Measurements from ENCODE around the gene COG3.
A peak's percentile ranks its signal among the peaks of the same experiment; 100 is the strongest.

Gene COG3

GRCh38 chr13:45447050-45447661 is 17.6 kb upstream of the COG3 start:
- DNase-seq = no peak

GRCh38 chr13:45448965-45449559 is 15.7 kb upstream of the COG3 start:
- DNase-seq = no peak

GRCh38 chr13:45451282-45451681 is 13.5 kb upstream of the COG3 start:
- no peak for DNase-seq

GRCh38 chr13:45454204-45454603 is 10.5 kb upstream of the COG3 start:
- no peak for DNase-seq

- DNase-seq = no peak
Measured at GRCh38 chr13:45456196-45456972, 8.4 kb upstream of the COG3 start.

GRCh38 chr13:45464141-45464686 is 525 bp upstream of the COG3 start:
- DNase-seq = peak; percentile 7

GRCh38 chr13:45466359-45466758 is 1.6 kb downstream of the COG3 start:
- no peak for DNase-seq

GRCh38 chr13:45468635-45469034 is 3.9 kb downstream of the COG3 start:
- no peak for DNase-seq

- DNase-seq = no peak
Measured at GRCh38 chr13:45472171-45472705, 7.5 kb downstream of the COG3 start.

- peak; percentile 32 for DNase-seq
Measured at GRCh38 chr13:45473627-45474026, 8.9 kb downstream of the COG3 start.

- no peak for DNase-seq
Measured at GRCh38 chr13:45474584-45475454, 10.1 kb downstream of the COG3 start.

- no peak for DNase-seq
Measured at GRCh38 chr13:45479661-45480060, 14.9 kb downstream of the COG3 start.

- DNase-seq = no peak
Measured at GRCh38 chr13:45481688-45482087, 16.9 kb downstream of the COG3 start.

GRCh38 chr13:45482571-45483173 is 17.9 kb downstream of the COG3 start:
- DNase-seq = no peak

GRCh38 chr13:45487604-45488003 is 22.9 kb downstream of the COG3 start:
- no peak for DNase-seq

- peak; percentile 32 for DNase-seq
Measured at GRCh38 chr13:45490068-45490467, 25.3 kb downstream of the COG3 start.

GRCh38 chr13:45492538-45492937 is 27.8 kb downstream of the COG3 start:
- no peak for DNase-seq

- DNase-seq = no peak
Measured at GRCh38 chr13:45496942-45497341, 32.2 kb downstream of the COG3 start.

GRCh38 chr13:45500492-45501174 is 35.9 kb downstream of the COG3 start:
- DNase-seq = no peak

GRCh38 chr13:45501175-45501526 is 36.4 kb downstream of the COG3 start:
- DNase-seq = no peak

- no peak for DNase-seq
Measured at GRCh38 chr13:45503658-45504057, 38.9 kb downstream of the COG3 start.

GRCh38 chr13:45506811-45507210 is 42.1 kb downstream of the COG3 start:
- no peak for DNase-seq

All from CD4-positive, alpha-beta T cell treated with Interleukin-17A for 4 hours (primary cell).